Activated CD4-positive, alpha-beta T cell treated with anti-CD3 and anti-CD28 coated beads for 36 hours (primary cell): Measurements from ENCODE around the gene SERAC1. TPM values are rescaled to one million over a fixed set of nuclear protein-coding genes. Genes with fewer than 3 reads are reported as not detected.

ENCODE experiments used
- ATAC-seq: fragments of 200-7000 bp; cut with Tn5 transposase; one replicate; pipeline ENCODE4 v1.10.0; 2021; ENCODE audit warnings: mild to moderate bottlenecking, moderate library complexity
- CTCF ChIA-PET: fragments of 350-600 bp; sonication (Branson Sonifier 250); formaldehyde crosslinking; loops from one replicate; lab custom pipeline; 2021; ENCODE audit warnings: antibody characterized with exemption; lab: Charles Lee
- POLR2A ChIA-PET: fragments of 350-600 bp; sonication (Branson Sonifier 250); formaldehyde crosslinking; loops from one replicate; lab custom pipeline; 2021; ENCODE audit warnings: antibody characterized with exemption, inconsistent platforms; lab: Charles Lee
- DNase-seq: peaks from one replicate; pipeline ENCODE4 v3.0.0-alpha.2; 2020
- H3K27ac Mint-ChIP-seq: one replicate; pipeline ENCODE4 v1.8.0; 2021; ENCODE audit warnings: mixed read lengths
- H3K27me3 Mint-ChIP-seq: one replicate; pipeline ENCODE4 v1.8.0; 2021; ENCODE audit warnings: mixed read lengths
- H3K36me3 Mint-ChIP-seq: one replicate; pipeline ENCODE4 v1.8.0; 2021; ENCODE audit warnings: low read depth, mixed read lengths
- H3K4me1 Mint-ChIP-seq: one replicate; pipeline ENCODE4 v1.8.0; 2021; ENCODE audit warnings: mixed read lengths
- H3K4me3 Mint-ChIP-seq: one replicate; pipeline ENCODE4 v1.8.0; 2021; ENCODE audit warnings: mild to moderate bottlenecking, moderate library complexity, mixed read lengths
- H3K9me3 Mint-ChIP-seq: one replicate; pipeline ENCODE4 v1.8.0; 2021; ENCODE audit warnings: low read depth, mixed read lengths
- intact Hi-C, 2 experiments: fragments of 100-400 bp; cut with DNase I in 1 of 2; cut with micrococcal nuclease in 1 of 2; formaldehyde crosslinking; loops; one replicate each; pipeline versions ENCODE4 v1.14.2 to v1.15.1; 2022 to 2024; cut with DNase I, micrococcal nuclease
- total RNA-seq, 2 experiments: library from RNA; stranded (reverse); gene quantifications; one replicate each; pipeline ENCODE4 v1.2.3, GENCODE V29; 2021

The SERAC1 gene
- total RNA-seq, 2 experiments from 2014 or later, result 3.9 to 5.7 TPM

DNA sequence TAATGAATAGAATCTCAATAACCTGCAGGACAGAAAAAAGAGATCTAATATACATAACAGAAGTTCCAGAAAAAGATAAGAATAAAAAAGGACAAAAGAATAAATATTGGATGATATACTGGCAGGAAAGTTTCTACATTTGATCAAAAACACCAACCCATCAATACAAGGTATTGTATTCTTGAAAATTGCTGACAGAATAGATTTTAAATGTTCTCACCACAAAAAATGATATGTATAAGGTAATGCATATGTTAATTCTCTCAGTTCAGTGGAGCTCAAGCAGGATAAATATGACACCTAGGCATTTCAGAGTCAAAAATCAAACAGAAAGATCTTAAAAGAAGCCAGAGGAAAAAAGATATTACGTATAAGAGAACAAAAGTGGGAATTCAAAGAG is 43.8 kb downstream of the SERAC1 start:
- Mint-ChIP-seq H3K4me1 (no peaks in the 10 kb centered on the region), H3K36me3 (peaks cover 8% of the 10 kb centered on the region), H3K27ac (no peak overlapping the region), H3K4me3 (no peak overlapping the region), H3K9me3 (no peaks in the 10 kb centered on the region), H3K27me3 (no peaks in the 10 kb centered on the region)
- ATAC-seq, result no peak
- ChIA-PET CTCF (no interaction called here), POLR2A (no interaction called here)
- no peak for DNase-seq
- intact Hi-C loops, result no loop called here

DNA sequence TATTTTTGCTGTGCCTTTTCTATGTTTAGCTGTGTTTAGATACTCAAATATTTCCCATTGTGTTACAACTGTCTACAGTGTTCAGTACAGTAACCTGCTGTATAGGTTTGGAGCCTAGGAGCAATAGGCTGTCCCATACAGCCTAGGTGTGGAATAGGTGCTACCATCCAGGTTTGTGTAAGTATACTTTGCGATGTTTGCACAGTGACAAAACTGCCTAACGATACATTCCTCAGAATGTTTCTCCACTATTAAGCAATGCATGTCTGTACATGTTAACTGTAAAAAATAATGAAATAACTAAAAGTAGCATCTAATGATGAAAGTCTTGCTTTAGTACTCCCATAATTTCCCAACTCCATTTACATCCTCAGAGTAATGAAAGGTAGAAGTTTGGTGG is 46.0 kb downstream of the SERAC1 start:
- Mint-ChIP-seq H3K4me1 (no peaks in the 10 kb centered on the region), H3K4me3 (no peak overlapping the region), H3K36me3 (peaks cover 5% of the 10 kb centered on the region), H3K27me3 (no peaks in the 10 kb centered on the region), H3K27ac (no peak overlapping the region), H3K9me3 (no peaks in the 10 kb centered on the region)
- intact Hi-C loops, result no loop called here
- POLR2A ChIA-PET, result no interaction called here
- DNase-seq (no peak), ATAC-seq (no peak)
- CTCF ChIA-PET, result interaction anchor here (1.1 kb wide), 1 partner anchor 11 kb away, joined by 5 read pairs; no protein-coding TSS in a partner anchor

DNA sequence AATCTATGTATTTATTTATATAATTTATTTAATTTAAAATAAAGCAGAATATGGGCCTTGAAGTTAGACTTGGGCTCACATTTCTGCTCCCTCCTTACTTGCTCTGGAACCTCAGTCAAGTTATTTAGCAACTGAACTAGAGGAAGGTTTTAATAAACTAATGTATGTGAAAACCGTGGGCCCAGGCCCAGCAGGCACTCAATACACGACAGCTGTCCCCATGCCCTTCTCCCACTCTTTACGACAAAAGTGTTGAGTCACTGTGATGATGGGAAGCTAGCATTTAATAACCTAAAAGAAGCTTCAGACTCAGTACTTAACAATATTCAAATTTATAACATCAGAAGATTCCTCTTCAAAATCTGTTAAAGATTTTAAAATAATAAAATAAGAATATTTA is 46.7 kb downstream of the SERAC1 start:
- Mint-ChIP-seq H3K4me1 (no peaks in the 10 kb centered on the region), H3K27me3 (no peaks in the 10 kb centered on the region), H3K4me3 (no peak overlapping the region), H3K36me3 (peaks cover 5% of the 10 kb centered on the region), H3K27ac (no peak overlapping the region), H3K9me3 (no peaks in the 10 kb centered on the region)
- intact Hi-C loops, result no loop called here
- DNase-seq (no peak), ATAC-seq (no peak)
- ChIA-PET CTCF (no interaction called here), POLR2A (no interaction called here)

DNA sequence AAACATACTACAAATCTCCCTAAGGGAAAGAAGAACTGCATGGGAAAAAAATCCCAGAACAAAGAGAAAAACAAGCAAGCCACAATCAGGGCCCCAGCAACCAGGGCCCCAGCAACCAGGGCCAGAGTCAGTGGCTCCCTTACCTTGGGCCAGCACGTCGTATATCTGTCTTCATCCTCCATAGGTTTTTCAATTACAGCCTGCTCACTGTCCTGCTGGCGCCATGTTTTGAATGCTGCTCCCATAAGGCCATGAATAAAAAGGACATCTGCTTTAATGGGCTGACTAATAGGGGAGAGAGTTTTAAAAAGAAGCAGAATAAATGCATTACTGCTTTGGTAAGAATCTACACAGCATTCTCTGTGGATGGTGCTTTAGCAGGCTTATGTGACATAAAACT is 49.2 kb downstream of the SERAC1 start:
- ChIA-PET CTCF (interaction anchor here (0.7 kb wide), 1 partner anchor 9 kb away, joined by 3 read pairs; no protein-coding TSS in a partner anchor), POLR2A (no interaction called here)
- H3K27me3 Mint-ChIP-seq, result no peaks in the 10 kb centered on the region
- no peak overlapping the region for H3K27ac Mint-ChIP-seq
- no peak for DNase-seq
- H3K9me3 Mint-ChIP-seq, result no peaks in the 10 kb centered on the region
- intact Hi-C loops, result no loop called here
- ATAC-seq, result no peak
- H3K4me1 Mint-ChIP-seq, result no peaks in the 10 kb centered on the region
- H3K36me3 Mint-ChIP-seq, result peaks cover 3% of the 10 kb centered on the region
- H3K4me3 Mint-ChIP-seq, result no peak overlapping the region

DNA sequence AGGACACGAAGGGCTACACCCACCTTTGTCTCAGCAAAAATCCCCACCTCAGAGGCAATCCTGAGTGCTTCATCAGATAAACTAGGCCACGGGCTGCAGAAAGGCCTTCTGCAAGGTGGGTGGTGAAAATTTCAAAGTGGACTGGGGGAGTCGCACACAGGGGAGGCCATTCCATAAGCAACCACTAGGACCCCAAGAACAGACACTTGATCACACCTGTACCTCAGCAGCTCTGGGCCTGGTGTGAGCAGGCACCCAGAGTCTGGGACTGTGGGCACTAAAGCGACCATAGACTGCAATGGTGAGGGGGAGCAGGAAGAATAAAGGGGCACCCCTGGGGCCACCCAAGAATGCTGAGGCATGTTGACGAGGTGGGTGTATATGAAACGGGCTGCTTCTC is 52.6 kb downstream of the SERAC1 start:
- no peak overlapping the region for H3K4me3 Mint-ChIP-seq
- ATAC-seq, result peak; percentile 19
- no peaks in the 10 kb centered on the region for H3K9me3 Mint-ChIP-seq
- H3K27me3 Mint-ChIP-seq, result no peaks in the 10 kb centered on the region
- intact Hi-C loops, result no loop called here
- H3K27ac Mint-ChIP-seq, result no peak overlapping the region
- H3K36me3 Mint-ChIP-seq, result peaks cover 3% of the 10 kb centered on the region
- ChIA-PET POLR2A (no interaction called here), CTCF (interaction anchor here (0.7 kb wide), 1 partner anchor 85 kb away, joined by 4 read pairs; no protein-coding TSS in a partner anchor)
- DNase-seq, result no peak
- H3K4me1 Mint-ChIP-seq, result no peaks in the 10 kb centered on the region

DNA sequence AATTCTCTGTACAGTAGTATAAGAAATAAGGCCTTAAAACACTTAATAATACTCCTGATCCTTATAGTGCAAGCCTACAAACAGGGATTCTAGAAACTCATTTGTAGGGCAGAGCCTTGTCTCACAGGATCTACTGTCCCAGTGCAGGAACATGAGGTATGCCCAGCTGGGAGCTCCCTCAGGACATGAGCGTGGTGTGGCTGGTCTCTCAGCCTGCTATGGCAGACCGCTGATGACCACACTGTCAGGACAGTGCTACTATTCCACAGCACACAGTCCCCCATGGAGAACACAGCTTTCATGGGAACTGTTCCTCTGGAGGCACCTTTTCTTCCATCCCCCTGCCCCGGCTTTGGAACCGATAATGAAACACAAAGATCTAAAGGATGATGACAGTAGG is 53.0 kb downstream of the SERAC1 start:
- Mint-ChIP-seq H3K4me1 (no peaks in the 10 kb centered on the region), H3K9me3 (no peaks in the 10 kb centered on the region), H3K27me3 (no peaks in the 10 kb centered on the region), H3K36me3 (peaks cover 3% of the 10 kb centered on the region), H3K27ac (no peak overlapping the region), H3K4me3 (no peak overlapping the region)
- POLR2A ChIA-PET, result no interaction called here
- ATAC-seq (no peak), DNase-seq (no peak)
- CTCF ChIA-PET, result interaction anchor here (0.7 to 1.0 kb wide), 2 partner anchors 19 to 86 kb away, joined by 4 read pairs; no protein-coding TSS in a partner anchor
- intact Hi-C loops, result no loop called here

DNA sequence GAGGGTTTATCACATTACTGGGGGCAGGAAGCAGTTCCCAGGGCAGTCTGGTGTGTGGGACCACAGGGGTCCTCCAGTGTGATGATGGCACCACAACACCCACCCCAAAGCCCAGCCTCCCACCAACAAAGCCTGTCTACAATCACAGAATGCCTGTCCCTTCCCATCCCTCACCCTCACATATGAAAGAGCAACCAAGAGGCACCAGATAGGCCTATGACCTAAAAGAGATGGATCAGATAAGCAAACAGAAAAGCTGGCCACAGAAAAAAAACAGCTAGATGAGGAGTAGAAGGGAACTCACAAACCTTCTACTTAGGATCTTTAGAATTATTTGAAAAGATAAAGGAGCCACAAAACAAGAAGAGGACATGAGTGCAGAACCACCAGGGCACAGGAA is 54.3 kb downstream of the SERAC1 start:
- no peak for DNase-seq
- Mint-ChIP-seq H3K27ac (no peak overlapping the region), H3K9me3 (no peaks in the 10 kb centered on the region), H3K4me3 (no peak overlapping the region), H3K4me1 (no peaks in the 10 kb centered on the region), H3K27me3 (no peaks in the 10 kb centered on the region), H3K36me3 (peaks cover 10% of the 10 kb centered on the region)
- CTCF ChIA-PET, result interaction anchor here (0.7 kb wide), 1 partner anchor 14 kb away, joined by 4 read pairs; no protein-coding TSS in a partner anchor
- POLR2A ChIA-PET, result no interaction called here
- intact Hi-C loops, result no loop called here
- no peak for ATAC-seq

DNA sequence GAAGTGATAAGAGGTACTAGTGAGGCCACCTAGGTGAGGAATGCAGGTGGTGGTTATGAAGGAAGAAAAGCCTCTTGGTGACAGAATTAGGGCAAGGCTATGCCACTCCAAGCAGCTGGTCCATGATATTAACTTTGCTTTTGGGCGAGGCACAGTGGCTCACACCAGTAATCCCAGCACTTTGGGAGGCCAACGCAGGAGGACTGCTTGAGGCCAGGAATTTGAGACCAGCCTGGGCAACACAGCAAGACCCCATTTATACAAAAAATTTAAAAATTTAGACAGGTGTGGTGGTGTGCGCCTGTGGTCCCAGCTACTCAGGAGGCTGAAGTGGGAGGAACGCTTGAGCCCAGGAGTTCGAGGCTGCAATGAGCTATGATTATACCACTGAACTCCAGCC is 56.1 kb downstream of the SERAC1 start:
- CTCF ChIA-PET, result interaction anchor here (0.9 kb wide), 1 partner anchor 20 kb away, joined by 6 read pairs; no protein-coding TSS in a partner anchor

DNA sequence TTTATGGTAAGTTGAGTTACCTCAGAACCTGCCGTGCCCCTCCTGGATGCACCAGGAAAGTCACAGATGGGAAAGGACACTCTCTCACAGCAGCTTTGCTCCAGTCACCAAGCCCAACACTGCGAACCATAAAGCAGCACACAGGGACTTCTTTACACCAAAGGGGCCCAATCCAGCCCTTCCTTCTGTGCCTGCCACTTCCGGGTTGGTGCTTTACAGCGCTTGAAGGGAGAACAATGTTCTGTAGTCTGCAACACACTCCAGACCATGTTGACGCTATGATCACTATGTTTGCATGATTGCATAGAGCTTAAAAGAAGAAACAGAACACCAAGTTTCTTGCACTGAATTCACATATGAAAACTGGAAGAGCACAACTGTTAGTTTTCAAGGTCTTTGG is 57.1 kb downstream of the SERAC1 start:
- CTCF ChIA-PET, result interaction anchor here (0.9 to 1.7 kb wide), 2 partner anchors 17 to 21 kb away, joined by 3 to 5 read pairs; no protein-coding TSS in a partner anchor
- H3K9me3 Mint-ChIP-seq, result no peaks in the 10 kb centered on the region
- H3K4me1 Mint-ChIP-seq, result no peaks in the 10 kb centered on the region
- H3K27me3 Mint-ChIP-seq, result no peaks in the 10 kb centered on the region
- H3K27ac Mint-ChIP-seq, result no peak overlapping the region
- POLR2A ChIA-PET, result no interaction called here
- DNase-seq, result no peak
- H3K4me3 Mint-ChIP-seq, result no peak overlapping the region
- no peak for ATAC-seq
- H3K36me3 Mint-ChIP-seq, result peaks cover 10% of the 10 kb centered on the region
- intact Hi-C loops, result no loop called here

More for the DNA sequence above, 56.1 kb downstream of the SERAC1 start:
- no peak overlapping the region for H3K4me3 Mint-ChIP-seq
- intact Hi-C loops, result no loop called here
- H3K9me3 Mint-ChIP-seq, result no peaks in the 10 kb centered on the region
- H3K4me1 Mint-ChIP-seq, result no peaks in the 10 kb centered on the region
- peaks cover 10% of the 10 kb centered on the region for H3K36me3 Mint-ChIP-seq
- H3K27ac Mint-ChIP-seq, result no peak overlapping the region
- H3K27me3 Mint-ChIP-seq, result no peaks in the 10 kb centered on the region
- ATAC-seq (no peak), DNase-seq (no peak)
- POLR2A ChIA-PET, result no interaction called here

DNA sequence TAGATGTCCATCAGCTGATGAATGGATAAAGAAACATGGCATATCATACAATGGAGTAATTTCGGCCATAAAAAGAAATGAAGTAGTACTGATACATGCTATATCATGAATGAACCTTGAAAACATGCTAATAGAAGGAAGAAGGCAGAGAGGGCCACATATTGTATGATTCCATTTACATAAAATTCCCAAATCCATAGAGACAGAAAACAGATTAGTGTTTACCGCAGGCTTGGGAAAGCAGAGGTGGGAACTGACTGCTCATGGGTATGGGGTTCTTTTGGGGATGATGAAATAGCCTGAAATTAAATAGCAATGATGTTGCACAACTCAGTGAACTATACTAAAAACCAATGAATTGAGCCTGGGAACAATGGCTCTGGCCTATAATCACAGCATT is 58.3 kb downstream of the SERAC1 start:
- intact Hi-C loops, result no loop called here
- Mint-ChIP-seq H3K4me3 (no peak overlapping the region), H3K27me3 (no peaks in the 10 kb centered on the region), H3K27ac (no peak overlapping the region), H3K36me3 (peaks cover 10% of the 10 kb centered on the region), H3K4me1 (no peaks in the 10 kb centered on the region), H3K9me3 (no peaks in the 10 kb centered on the region)
- ChIA-PET POLR2A (no interaction called here), CTCF (interaction anchor here (1.7 kb wide), 1 partner anchor 19 kb away, joined by 5 read pairs; no protein-coding TSS in a partner anchor)
- DNase-seq (no peak), ATAC-seq (no peak)

DNA sequence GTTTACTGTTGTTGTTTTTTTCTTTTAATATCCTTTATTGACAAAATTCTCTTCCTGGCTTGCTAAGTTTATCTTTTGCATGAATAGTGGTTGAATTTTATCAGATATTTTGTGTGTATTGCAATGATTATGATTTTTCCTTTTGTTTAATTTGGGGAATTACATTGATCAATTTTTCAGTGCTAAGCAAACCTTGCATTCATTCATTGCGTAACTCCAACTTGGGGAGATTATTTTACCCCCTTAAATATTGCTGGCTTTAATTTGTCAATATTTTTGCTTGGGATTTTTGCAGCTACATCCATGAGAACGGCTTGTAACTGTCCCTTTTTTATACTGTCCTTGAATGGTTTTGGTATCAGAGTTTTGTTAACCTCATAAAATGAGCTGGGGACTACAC is 63.4 kb downstream of the SERAC1 start:
- H3K9me3 Mint-ChIP-seq, result no peaks in the 10 kb centered on the region
- POLR2A ChIA-PET, result interaction anchor here (0.6 kb wide), 1 partner anchor 832 kb away, joined by 4 read pairs; no protein-coding TSS in a partner anchor
- H3K4me1 Mint-ChIP-seq, result no peaks in the 10 kb centered on the region
- no peak overlapping the region for H3K27ac Mint-ChIP-seq
- intact Hi-C loops, result no loop called here
- no peaks in the 10 kb centered on the region for H3K27me3 Mint-ChIP-seq
- no peak overlapping the region for H3K4me3 Mint-ChIP-seq
- no peak for DNase-seq
- CTCF ChIA-PET, result no interaction called here
- no peak for ATAC-seq
- H3K36me3 Mint-ChIP-seq, result peaks cover 5% of the 10 kb centered on the region

DNA sequence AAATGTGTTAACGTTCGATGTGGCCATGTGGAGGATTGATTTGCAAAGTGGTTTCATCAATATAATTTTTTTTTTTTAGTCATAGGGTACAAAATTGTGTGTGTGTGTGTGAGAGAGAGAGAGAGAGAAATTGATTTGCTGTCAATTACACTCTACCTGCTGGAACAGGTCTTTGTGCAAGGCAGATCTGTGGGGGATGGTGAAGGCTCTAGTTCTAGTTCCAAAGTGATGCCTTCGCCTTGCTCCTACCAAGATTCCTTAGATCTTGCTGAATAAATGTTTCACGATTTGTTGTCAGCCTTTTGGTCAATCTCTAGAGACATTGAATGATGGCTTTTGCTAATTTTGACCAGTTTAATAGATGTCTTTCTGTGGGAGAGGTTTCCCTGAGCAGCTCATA is 64.8 kb downstream of the SERAC1 start:
- Mint-ChIP-seq H3K27ac (no peak overlapping the region), H3K27me3 (no peaks in the 10 kb centered on the region), H3K9me3 (no peaks in the 10 kb centered on the region), H3K4me1 (no peaks in the 10 kb centered on the region), H3K36me3 (peaks cover 6% of the 10 kb centered on the region), H3K4me3 (no peak overlapping the region)
- DNase-seq (no peak), ATAC-seq (no peak)
- ChIA-PET POLR2A (no interaction called here), CTCF (interaction anchor here (0.7 kb wide), 1 partner anchor 29 kb away, joined by 3 read pairs; no protein-coding TSS in a partner anchor)
- intact Hi-C loops, result no loop called here
